ENCODE results near the gene ARFIP1.

The ARFIP1 gene

GRCh38 chr4:152941411-152941810 lies 161.7 kb downstream of the ARFIP1 start:
- H3K4me3 Mint-ChIP-seq = no peak overlapping the region

GRCh38 chr4:152942346-152942745 lies 162.6 kb downstream of the ARFIP1 start:
- Mint-ChIP-seq H3K36me3 (ENCODE audit: low read depth) (no peaks in the 10 kb centered on the region), H3K27ac (no peak overlapping the region), H3K4me3 (no peak overlapping the region), H3K27me3 (peaks cover 27% of the 10 kb centered on the region), H3K4me1 (ENCODE audit: low read depth) (peaks cover 12% of the 10 kb centered on the region), H3K9me3 (no peaks in the 10 kb centered on the region)

More at GRCh38 chr4:152941411-152941810, 161.7 kb downstream of the ARFIP1 start:
- Mint-ChIP-seq H3K4me1 (ENCODE audit: low read depth) (peaks cover 12% of the 10 kb centered on the region), H3K27me3 (peaks cover 27% of the 10 kb centered on the region), H3K36me3 (ENCODE audit: low read depth) (no peaks in the 10 kb centered on the region), H3K9me3 (no peaks in the 10 kb centered on the region), H3K27ac (no peak overlapping the region)

GRCh38 chr4:152943672-152944071 lies 163.9 kb downstream of the ARFIP1 start:
- no peak overlapping the region for H3K27ac Mint-ChIP-seq
- H3K4me3 Mint-ChIP-seq = no peak overlapping the region
- peaks cover 4% of the 10 kb centered on the region for H3K4me1 Mint-ChIP-seq (ENCODE audit: low read depth)
- no peaks in the 10 kb centered on the region for H3K36me3 Mint-ChIP-seq (ENCODE audit: low read depth)
- H3K9me3 Mint-ChIP-seq = no peaks in the 10 kb centered on the region
- H3K27me3 Mint-ChIP-seq = peaks cover 30% of the 10 kb centered on the region

- Mint-ChIP-seq H3K27me3 (peaks cover 19% of the 10 kb centered on the region), H3K27ac (no peak overlapping the region), H3K9me3 (no peaks in the 10 kb centered on the region), H3K4me1 (ENCODE audit: low read depth) (peaks cover 4% of the 10 kb centered on the region), H3K36me3 (ENCODE audit: low read depth) (no peaks in the 10 kb centered on the region), H3K4me3 (no peak overlapping the region)
Observed at GRCh38 chr4:152944666-152945320, 165.0 kb downstream of the ARFIP1 start.

- H3K36me3 Mint-ChIP-seq (ENCODE audit: low read depth) = no peaks in the 10 kb centered on the region
- H3K27me3 Mint-ChIP-seq = peaks cover 17% of the 10 kb centered on the region
- H3K4me1 Mint-ChIP-seq (ENCODE audit: low read depth) = peaks cover 4% of the 10 kb centered on the region
- no peak overlapping the region for H3K4me3 Mint-ChIP-seq
- H3K9me3 Mint-ChIP-seq = no peaks in the 10 kb centered on the region
- no peak overlapping the region for H3K27ac Mint-ChIP-seq
Observed at GRCh38 chr4:152945639-152946038, 165.9 kb downstream of the ARFIP1 start.

- Mint-ChIP-seq H3K27ac (no peak overlapping the region), H3K9me3 (no peaks in the 10 kb centered on the region), H3K4me1 (ENCODE audit: low read depth) (peaks cover 4% of the 10 kb centered on the region)
Observed at GRCh38 chr4:152946446-152946845, 166.7 kb downstream of the ARFIP1 start.

GRCh38 chr4:152947311-152947710 lies 167.6 kb downstream of the ARFIP1 start:
- Mint-ChIP-seq H3K4me1 (ENCODE audit: low read depth) (peaks cover 4% of the 10 kb centered on the region), H3K27ac (no peak overlapping the region), H3K4me3 (no peak overlapping the region), H3K9me3 (no peaks in the 10 kb centered on the region), H3K27me3 (peaks cover 20% of the 10 kb centered on the region), H3K36me3 (ENCODE audit: low read depth) (no peaks in the 10 kb centered on the region)

More at GRCh38 chr4:152946446-152946845, 166.7 kb downstream of the ARFIP1 start:
- Mint-ChIP-seq H3K36me3 (ENCODE audit: low read depth) (no peaks in the 10 kb centered on the region), H3K4me3 (no peak overlapping the region), H3K27me3 (peaks cover 20% of the 10 kb centered on the region)

- Mint-ChIP-seq H3K4me1 (ENCODE audit: low read depth) (peaks cover 4% of the 10 kb centered on the region), H3K27ac (no peak overlapping the region), H3K36me3 (ENCODE audit: low read depth) (no peaks in the 10 kb centered on the region), H3K9me3 (no peaks in the 10 kb centered on the region), H3K27me3 (peaks cover 16% of the 10 kb centered on the region), H3K4me3 (no peak overlapping the region)
Observed at GRCh38 chr4:152949930-152950329, 170.2 kb downstream of the ARFIP1 start.

- no peaks in the 10 kb centered on the region for H3K36me3 Mint-ChIP-seq (ENCODE audit: low read depth)
- peaks cover 3% of the 10 kb centered on the region for H3K4me1 Mint-ChIP-seq (ENCODE audit: low read depth)
- H3K9me3 Mint-ChIP-seq = no peaks in the 10 kb centered on the region
- peaks cover 16% of the 10 kb centered on the region for H3K27me3 Mint-ChIP-seq
- no peak overlapping the region for H3K4me3 Mint-ChIP-seq
- H3K27ac Mint-ChIP-seq = no peak overlapping the region
Observed at GRCh38 chr4:152950402-152951274, 170.9 kb downstream of the ARFIP1 start.

GRCh38 chr4:152951348-152951747 lies 171.6 kb downstream of the ARFIP1 start:
- Mint-ChIP-seq H3K4me1 (ENCODE audit: low read depth) (no peaks in the 10 kb centered on the region), H3K36me3 (ENCODE audit: low read depth) (no peaks in the 10 kb centered on the region), H3K27ac (no peak overlapping the region), H3K9me3 (no peaks in the 10 kb centered on the region), H3K27me3 (peaks cover 16% of the 10 kb centered on the region), H3K4me3 (no peak overlapping the region)

- H3K36me3 Mint-ChIP-seq (ENCODE audit: low read depth) = no peaks in the 10 kb centered on the region
- peaks cover 4% of the 10 kb centered on the region for H3K4me1 Mint-ChIP-seq (ENCODE audit: low read depth)
- H3K27ac Mint-ChIP-seq = no peak overlapping the region
- no peak overlapping the region for H3K4me3 Mint-ChIP-seq
- H3K27me3 Mint-ChIP-seq = peaks cover 6% of the 10 kb centered on the region
- no peaks in the 10 kb centered on the region for H3K9me3 Mint-ChIP-seq
Observed at GRCh38 chr4:152953514-152953913, 173.8 kb downstream of the ARFIP1 start.

GRCh38 chr4:152954741-152955140 lies 175.0 kb downstream of the ARFIP1 start:
- Mint-ChIP-seq H3K4me3 (no peak overlapping the region), H3K4me1 (ENCODE audit: low read depth) (peaks cover 4% of the 10 kb centered on the region), H3K27me3 (peaks cover 4% of the 10 kb centered on the region)

GRCh38 chr4:152956147-152956546 lies 176.4 kb downstream of the ARFIP1 start:
- Mint-ChIP-seq H3K36me3 (ENCODE audit: low read depth) (no peaks in the 10 kb centered on the region), H3K27ac (no peak overlapping the region), H3K27me3 (no peaks in the 10 kb centered on the region), H3K4me1 (ENCODE audit: low read depth) (peaks cover 4% of the 10 kb centered on the region), H3K9me3 (no peaks in the 10 kb centered on the region), H3K4me3 (no peak overlapping the region)

More at GRCh38 chr4:152954741-152955140, 175.0 kb downstream of the ARFIP1 start:
- H3K27ac Mint-ChIP-seq = no peak overlapping the region
- H3K9me3 Mint-ChIP-seq = no peaks in the 10 kb centered on the region
- H3K36me3 Mint-ChIP-seq (ENCODE audit: low read depth) = no peaks in the 10 kb centered on the region

GRCh38 chr4:152956650-152957436 lies 177.1 kb downstream of the ARFIP1 start:
- H3K9me3 Mint-ChIP-seq = no peaks in the 10 kb centered on the region
- H3K4me1 Mint-ChIP-seq (ENCODE audit: low read depth) = peaks cover 4% of the 10 kb centered on the region
- no peak overlapping the region for H3K4me3 Mint-ChIP-seq
- no peak overlapping the region for H3K27ac Mint-ChIP-seq
- H3K27me3 Mint-ChIP-seq = no peaks in the 10 kb centered on the region
- no peaks in the 10 kb centered on the region for H3K36me3 Mint-ChIP-seq (ENCODE audit: low read depth)

Measured in stimulated activated naive CD8-positive, alpha-beta T cell treated with anti-CD3 and anti-CD28 coated beads, Interleukin-15, Interleukin-2, amounts not matched to agents 100 ng/mL and 50 ng/mL, for 24 hours (primary cell).